Neutrophil (primary cell): Measurements from ENCODE around the gene SRRM3.
"Not testable (repeated sequence)": the region's sequence is repeated elsewhere in the genome, so short reads cannot be mapped to it uniquely, and the experiment has no call there.

ENCODE experiments used
- H3K27ac ChIP-seq: fragments of 200-600 bp; sonication (generic); 2 replicates; pipeline ENCODE4 v1.5.1; 2016; ENCODE audit warnings: mild to moderate bottlenecking, moderate library complexity
- H3K27me3 ChIP-seq: fragments of 200-600 bp; sonication (generic); 2 replicates; pipeline ENCODE4 v1.6.0; 2016; ENCODE audit warnings: mild to moderate bottlenecking
- H3K36me3 ChIP-seq: fragments of 200-600 bp; sonication (generic); 2 replicates; pipeline ENCODE4 v1.5.1; 2017
- H3K4me1 ChIP-seq, 2 experiments: fragments of 200-600 bp in 1 of 2; sonication (generic) in 1 of 2; 1 replicate in 1 of 2; 2 replicates in 1 of 2; pipeline versions ENCODE4 v1.5.1 to v1.6.1; 2013 to 2016; ENCODE audit warnings: low read depth in 1 of 2, low read length in 1 of 2, mild to moderate bottlenecking in 1 of 2, moderate library complexity in 1 of 2; ENCODE audit not compliant: control insufficient read depth in 1 of 2, insufficient read depth in 1 of 2
- H3K4me3 ChIP-seq, 2 experiments: fragments of 200-600 bp in 1 of 2; sonication (generic) in 1 of 2; 1 replicate in 1 of 2; 2 replicates in 1 of 2; pipeline ENCODE4 v1.5.1; 2013 to 2016; ENCODE audit warnings: low read depth in 1 of 2, low read length in 1 of 2, mild to moderate bottlenecking in 1 of 2, moderate library complexity in 1 of 2
- H3K9me3 ChIP-seq: fragments of 200-600 bp; sonication (generic); 2 replicates; pipeline ENCODE4 v1.5.1; 2016
- TF ChIP-seq, protein P1 (sequence below): fragments of 200-600 bp; sonication (generic); IDR thresholded peaks from 2 replicates; pipeline ENCODE4 v1.5.1; 2016; ENCODE audit warnings: antibody characterized with exemption

The SRRM3 gene

DNA sequence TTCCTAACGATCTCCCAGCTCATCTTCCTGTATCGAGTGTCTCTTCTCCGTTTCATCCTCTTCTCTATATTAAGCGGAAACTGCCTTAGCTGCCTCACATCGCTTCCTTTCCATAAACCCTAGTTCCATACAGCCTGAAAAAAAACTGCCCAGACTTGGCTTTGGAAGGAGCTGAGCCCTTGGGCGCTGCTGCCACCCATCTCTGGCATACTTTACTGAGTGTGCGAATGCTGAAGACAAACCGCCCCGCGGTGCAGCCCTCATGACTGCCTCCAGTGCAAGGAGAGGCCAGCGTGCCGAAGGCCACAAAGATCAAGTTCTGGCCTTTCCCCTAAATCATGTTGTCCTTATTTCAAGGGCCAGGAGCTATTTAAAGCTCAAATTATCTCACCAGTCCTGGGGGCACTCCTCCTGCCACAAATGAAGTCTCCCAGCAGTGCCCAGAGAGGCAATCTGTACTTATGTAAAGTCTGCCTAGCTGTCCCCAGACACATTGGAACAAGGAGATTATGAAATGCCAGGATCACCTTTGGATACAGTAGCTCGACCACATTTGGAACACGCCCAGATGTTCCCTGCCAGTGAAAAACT is 131.9 kb downstream of the SRRM3 start:
- Histone ChIP-seq H3K27me3 (no peaks in the 10 kb centered on the region), H3K36me3 (peaks cover 10% of the 10 kb centered on the region), H3K9me3 (no peaks in the 10 kb centered on the region), H3K4me1 (peaks cover 48% of the 10 kb centered on the region in 2 experiments), H3K4me3 (no peak overlapping the region), H3K27ac (peak overlapping the region; percentile 66)
- TF ChIP-seq, protein P1, sequence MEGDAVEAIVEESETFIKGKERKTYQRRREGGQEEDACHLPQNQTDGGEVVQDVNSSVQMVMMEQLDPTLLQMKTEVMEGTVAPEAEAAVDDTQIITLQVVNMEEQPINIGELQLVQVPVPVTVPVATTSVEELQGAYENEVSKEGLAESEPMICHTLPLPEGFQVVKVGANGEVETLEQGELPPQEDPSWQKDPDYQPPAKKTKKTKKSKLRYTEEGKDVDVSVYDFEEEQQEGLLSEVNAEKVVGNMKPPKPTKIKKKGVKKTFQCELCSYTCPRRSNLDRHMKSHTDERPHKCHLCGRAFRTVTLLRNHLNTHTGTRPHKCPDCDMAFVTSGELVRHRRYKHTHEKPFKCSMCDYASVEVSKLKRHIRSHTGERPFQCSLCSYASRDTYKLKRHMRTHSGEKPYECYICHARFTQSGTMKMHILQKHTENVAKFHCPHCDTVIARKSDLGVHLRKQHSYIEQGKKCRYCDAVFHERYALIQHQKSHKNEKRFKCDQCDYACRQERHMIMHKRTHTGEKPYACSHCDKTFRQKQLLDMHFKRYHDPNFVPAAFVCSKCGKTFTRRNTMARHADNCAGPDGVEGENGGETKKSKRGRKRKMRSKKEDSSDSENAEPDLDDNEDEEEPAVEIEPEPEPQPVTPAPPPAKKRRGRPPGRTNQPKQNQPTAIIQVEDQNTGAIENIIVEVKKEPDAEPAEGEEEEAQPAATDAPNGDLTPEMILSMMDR: no peak

DNA sequence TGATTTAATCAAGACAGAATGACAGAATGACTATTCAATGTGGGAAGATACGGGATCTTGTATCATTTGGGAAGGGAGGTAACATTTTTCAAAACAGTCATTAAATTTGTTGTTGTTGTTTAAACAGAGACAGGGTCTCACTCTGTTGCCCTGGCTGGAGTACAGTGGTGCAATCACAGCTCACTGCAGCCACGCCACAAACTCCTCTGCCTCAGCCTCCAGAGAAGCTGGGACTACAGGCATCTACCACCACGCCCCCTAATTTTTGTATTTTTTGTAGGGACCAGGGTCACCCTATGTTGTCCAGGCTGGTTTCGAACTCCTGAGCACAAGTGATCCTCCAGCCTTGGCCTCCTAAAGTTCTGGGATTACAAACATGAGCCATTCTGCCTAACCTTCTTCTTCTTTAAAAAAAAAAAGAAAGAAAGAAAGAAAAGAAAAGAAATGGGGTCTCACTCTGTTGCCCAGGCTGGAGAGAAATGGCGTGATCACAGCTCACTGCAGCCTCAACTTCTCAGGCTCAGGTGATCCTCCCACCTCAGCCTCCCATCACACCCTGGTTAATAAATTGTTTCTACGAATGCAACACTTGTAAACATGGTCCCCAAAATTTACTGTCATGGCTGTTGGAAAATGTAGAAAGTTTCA is 132.7 kb downstream of the SRRM3 start:
- H3K27me3 ChIP-seq: no peaks in the 10 kb centered on the region
- H3K4me1 ChIP-seq: peaks cover 47% of the 10 kb centered on the region in 2 experiments
- no peak overlapping the region for H3K27ac ChIP-seq
- TF ChIP-seq, protein P1: no peak
- H3K9me3 ChIP-seq: no peaks in the 10 kb centered on the region
- peaks cover 4% of the 10 kb centered on the region for H3K36me3 ChIP-seq
- no peak overlapping the region for H3K4me3 ChIP-seq

DNA sequence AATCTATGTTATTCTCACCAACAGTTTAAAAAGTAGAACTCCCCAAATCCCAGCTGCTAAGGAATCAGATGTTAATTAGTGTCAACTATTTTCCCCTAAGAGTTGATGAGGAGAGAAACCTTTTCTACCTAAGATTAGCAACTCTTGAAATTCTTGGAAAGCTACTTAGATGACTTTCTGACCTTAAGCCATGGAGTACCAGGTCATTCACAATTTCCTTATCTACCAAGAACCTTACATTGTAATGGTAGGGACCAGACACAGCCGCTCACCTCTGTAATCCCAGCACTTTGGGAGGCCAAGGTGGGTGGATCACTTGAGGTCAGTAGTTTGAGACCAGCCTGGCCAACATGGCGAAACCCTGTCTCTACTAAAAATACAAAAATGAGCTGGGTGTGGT is 133.7 kb downstream of the SRRM3 start:
- not testable (repeated sequence) for H3K4me3 ChIP-seq, H3K36me3 ChIP-seq, H3K27me3 ChIP-seq, H3K27ac ChIP-seq, H3K9me3 ChIP-seq
- H3K4me1 ChIP-seq: peaks cover 37 to 39% of the 10 kb centered on the region in 2 experiments

DNA sequence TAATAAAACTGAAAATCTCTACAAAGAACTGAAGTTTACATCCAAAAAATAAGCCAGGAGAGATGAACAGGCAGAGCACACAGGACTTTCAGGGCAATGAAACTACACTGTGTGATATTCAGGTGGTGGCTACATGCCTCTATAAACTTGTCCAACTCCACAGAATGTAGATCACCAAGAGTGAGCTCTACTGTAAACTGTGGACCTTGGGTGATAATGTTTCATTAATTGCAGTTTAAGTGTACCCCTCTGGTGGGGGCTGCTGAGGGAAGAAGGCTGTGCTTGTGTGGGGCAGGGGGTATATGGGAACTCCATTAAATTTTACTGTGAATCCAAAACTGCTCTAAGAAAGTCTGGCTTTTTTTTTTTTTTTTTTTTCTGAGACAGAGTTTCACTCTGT is 134.4 kb downstream of the SRRM3 start:
- Histone ChIP-seq H3K27me3 (no peaks in the 10 kb centered on the region), H3K27ac (no peak overlapping the region), H3K4me3 (no peak overlapping the region), H3K4me1 (peaks cover 32 to 35% of the 10 kb centered on the region in 2 experiments), H3K36me3 (no peaks in the 10 kb centered on the region), H3K9me3 (no peaks in the 10 kb centered on the region)
- TF ChIP-seq, protein P1: no peak
